ENCODE measurements around the gene FLRT3. TPM values are rescaled to one million over a fixed set of nuclear protein-coding genes. Genes with fewer than 3 reads are reported as not detected.

FLRT3 gene
- total and polyA plus RNA-seq, 2 experiments from 2014 or later = 2.4 to 3.0 TPM

GRCh38 chr20:14343491-14344065 lies 6.2 kb upstream of the FLRT3 start:
- H3F3A ChIP-seq (ENCODE audit: insufficient read depth) = no peaks in the 10 kb centered on the region
- H3K4me3 ChIP-seq = no peak overlapping the region
- H3K27ac ChIP-seq = no peak overlapping the region
- no peak for DNase-seq
- in situ Hi-C loops (cut with MboI) = loop anchor here (25.0 kb wide), 2 partner anchors 894 to 1594 kb away; no protein-coding TSS in a partner anchor
- no peaks in the 10 kb centered on the region for H3K27me3 ChIP-seq (replicated peaks; ENCODE audit: insufficient read depth)
- no peaks in the 10 kb centered on the region for H3K79me2 ChIP-seq (ENCODE audit: insufficient read depth)
- no peaks in the 10 kb centered on the region for H4K20me1 ChIP-seq (ENCODE audit: insufficient read depth)
- H3K4me2 ChIP-seq (ENCODE audit: unreplicated experiment) = no peak overlapping the region
- 58 to 62% methylated on average over 2 of the region's 2 CpGs for WGBS, 2 experiments (ENCODE audit: low coverage in 1 of 2, low lambda C conversion rate in 2 of 2, missing lambda C conversion rate in 2 of 2)
- H3K9me2 ChIP-seq (ENCODE audit: insufficient read depth) = no peaks in the 10 kb centered on the region
- no peaks in the 10 kb centered on the region for H3K4me1 ChIP-seq (ENCODE audit: insufficient read depth)
- H3K9ac ChIP-seq = no peak overlapping the region
- H3K9me3 ChIP-seq (ENCODE audit: low read depth) = no peaks in the 10 kb centered on the region
- H2AFZ ChIP-seq = no peak overlapping the region
- no peaks in the 10 kb centered on the region for H3K36me3 ChIP-seq (ENCODE audit: low read depth)
- TF ChIP-seq EZH2 (IDR thresholded peaks at IDR 0.05; ENCODE audit: insufficient read depth, poor library complexity, severe bottlenecking) = no peak

DNA sequence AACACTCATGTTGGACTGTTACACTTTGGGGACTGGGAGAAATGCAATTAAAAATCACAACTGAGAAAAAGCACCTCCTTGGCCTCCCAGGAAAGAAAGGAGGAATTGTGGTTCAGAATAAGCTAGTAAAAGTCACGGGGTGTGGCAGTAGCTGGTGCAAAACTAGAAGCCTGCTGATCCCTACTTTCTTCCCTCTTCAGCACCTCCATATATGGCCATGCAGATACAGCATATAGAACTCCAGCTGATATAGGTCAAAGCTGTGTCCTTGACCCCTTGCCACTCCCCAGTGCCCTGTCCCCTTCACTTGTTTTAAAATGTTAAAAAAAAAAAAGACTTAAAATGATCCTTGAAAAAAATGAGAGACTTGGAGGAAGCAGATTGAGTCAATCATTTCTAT lies 5.5 kb upstream of the FLRT3 start:
- Histone ChIP-seq H3K4me3 (no peak overlapping the region), H3K36me3 (ENCODE audit: low read depth) (no peaks in the 10 kb centered on the region), H3K9me3 (ENCODE audit: low read depth) (no peaks in the 10 kb centered on the region), H3K79me2 (ENCODE audit: insufficient read depth) (no peaks in the 10 kb centered on the region), H3K27me3 (replicated peaks; ENCODE audit: insufficient read depth) (no peaks in the 10 kb centered on the region), H3F3A (ENCODE audit: insufficient read depth) (no peaks in the 10 kb centered on the region), H3K27ac (no peak overlapping the region), H3K4me1 (ENCODE audit: insufficient read depth) (no peaks in the 10 kb centered on the region), H3K9ac (no peak overlapping the region), H3K9me2 (ENCODE audit: insufficient read depth) (no peaks in the 10 kb centered on the region), H2AFZ (no peak overlapping the region), H3K4me2 (ENCODE audit: unreplicated experiment) (no peak overlapping the region), H4K20me1 (ENCODE audit: insufficient read depth) (no peaks in the 10 kb centered on the region)
- no peak for DNase-seq
- WGBS, 2 experiments (ENCODE audit: low coverage in 1 of 2, low lambda C conversion rate in 2 of 2, missing lambda C conversion rate in 2 of 2) = 87 to 91% methylated on average over 1 of the region's 1 CpG
- TF ChIP-seq EZH2 (IDR thresholded peaks at IDR 0.05; ENCODE audit: insufficient read depth, poor library complexity, severe bottlenecking) (no peak), EZH2phosphoT487 (IDR thresholded peaks at IDR 0.05; ENCODE audit: insufficient read depth, low read depth) (no peak)
- in situ Hi-C loops (cut with MboI) = loop anchor here (25.0 kb wide), 2 partner anchors 894 to 1594 kb away; no protein-coding TSS in a partner anchor

- Histone ChIP-seq H3K9me2 (ENCODE audit: insufficient read depth) (no peaks in the 10 kb centered on the region), H2AFZ (no peak overlapping the region), H3K79me2 (ENCODE audit: insufficient read depth) (no peaks in the 10 kb centered on the region), H3K4me2 (ENCODE audit: unreplicated experiment) (no peak overlapping the region), H3K36me3 (ENCODE audit: low read depth) (no peaks in the 10 kb centered on the region), H3K4me1 (ENCODE audit: insufficient read depth) (no peaks in the 10 kb centered on the region), H3K9me3 (ENCODE audit: low read depth) (no peaks in the 10 kb centered on the region), H3K9ac (no peak overlapping the region), H3F3A (ENCODE audit: insufficient read depth) (no peaks in the 10 kb centered on the region), H4K20me1 (ENCODE audit: insufficient read depth) (no peaks in the 10 kb centered on the region), H3K27me3 (replicated peaks; ENCODE audit: insufficient read depth) (no peaks in the 10 kb centered on the region), H3K4me3 (no peak overlapping the region), H3K27ac (no peak overlapping the region)
- DNase-seq = no peak
- TF ChIP-seq EZH2phosphoT487 (IDR thresholded peaks at IDR 0.05; ENCODE audit: insufficient read depth, low read depth) (no peak), EZH2 (IDR thresholded peaks at IDR 0.05; ENCODE audit: insufficient read depth, poor library complexity, severe bottlenecking) (no peak)
- WGBS, 2 experiments (ENCODE audit: low coverage in 1 of 2, low lambda C conversion rate in 2 of 2, missing lambda C conversion rate in 2 of 2) = 78 to 80% methylated on average over 4 of the region's 4 CpGs
- in situ Hi-C loops (cut with MboI) = loop anchor here (25.0 kb wide), 2 partner anchors 896 to 1596 kb away; no protein-coding TSS in a partner anchor
These were observed 4.4 kb upstream of the FLRT3 start for GRCh38 chr20:14341801-14342200.

GRCh38 chr20:14336686-14337085 lies 726 bp downstream of the FLRT3 start:
- Histone ChIP-seq H3K4me1 (ENCODE audit: insufficient read depth) (peaks cover 15% of the 10 kb centered on the region), H3K36me3 (ENCODE audit: low read depth) (no peaks in the 10 kb centered on the region), H3F3A (ENCODE audit: insufficient read depth) (no peaks in the 10 kb centered on the region), H3K9me3 (ENCODE audit: low read depth) (no peaks in the 10 kb centered on the region), H2AFZ (peak overlapping the region; percentile 97), H3K79me2 (ENCODE audit: insufficient read depth) (peaks cover 8% of the 10 kb centered on the region; the same call in 1 of the 2 replicates), H3K27me3 (replicated peaks; ENCODE audit: insufficient read depth) (no peaks in the 10 kb centered on the region), H4K20me1 (ENCODE audit: insufficient read depth) (no peaks in the 10 kb centered on the region), H3K4me3 (peak overlapping the region; percentile 97), H3K27ac (peak overlapping the region; percentile 74), H3K4me2 (ENCODE audit: unreplicated experiment) (peak overlapping the region; percentile 97), H3K9me2 (ENCODE audit: insufficient read depth) (no peaks in the 10 kb centered on the region), H3K9ac (peak overlapping the region; percentile 88)
- WGBS, 2 experiments (ENCODE audit: low coverage in 1 of 2, low lambda C conversion rate in 2 of 2, missing lambda C conversion rate in 2 of 2) = 17 to 20% methylated on average over 4 of the region's 4 CpGs
- DNase-seq = peak; percentile 48
- TF ChIP-seq EZH2phosphoT487 (IDR thresholded peaks at IDR 0.05; ENCODE audit: insufficient read depth, low read depth) (no peak), EZH2 (IDR thresholded peaks at IDR 0.05; ENCODE audit: insufficient read depth, poor library complexity, severe bottlenecking) (no peak)
- in situ Hi-C loops (cut with MboI) = loop anchor here (25.0 kb wide), 2 partner anchors 901 to 1601 kb away; no protein-coding TSS in a partner anchor
